HG02885 (cell line): ENCODE measurements around the gene HMGCS2.
A peak's percentile ranks its signal among the peaks of the same experiment; 100 is the strongest.
"Not testable (repeated sequence)": the region's sequence is repeated elsewhere in the genome, so short reads cannot be mapped to it uniquely, and the experiment has no call there.

Experiments used
- ATAC-seq: cut with Tn5 transposase; IDR thresholded peaks from one replicate; pipeline ENCODE4 v1.9.1; 2021; ENCODE audit warnings: mild to moderate bottlenecking; ENCODE audit not compliant: unreplicated experiment, poor library complexity

The HMGCS2 gene

GRCh38 chr1:119732465-119733168 is 36.1 kb downstream of the HMGCS2 start:
- no peak for ATAC-seq

- ATAC-seq: no peak
These were observed 36.8 kb downstream of the HMGCS2 start for GRCh38 chr1:119731741-119732430.

GRCh38 chr1:119731060-119731459 is 37.6 kb downstream of the HMGCS2 start:
- ATAC-seq: no peak

GRCh38 chr1:119729044-119729443 is 39.7 kb downstream of the HMGCS2 start:
- no peak for ATAC-seq

- ATAC-seq: no peak
These were observed 40.7 kb downstream of the HMGCS2 start for GRCh38 chr1:119727991-119728390.

- ATAC-seq: no peak
These were observed 43.1 kb downstream of the HMGCS2 start for GRCh38 chr1:119725626-119726025.

GRCh38 chr1:119724611-119725218 is 44.0 kb downstream of the HMGCS2 start:
- no peak for ATAC-seq

- no peak for ATAC-seq
These were observed 46.8 kb downstream of the HMGCS2 start for GRCh38 chr1:119721896-119722295.

GRCh38 chr1:119720866-119721440 is 47.8 kb downstream of the HMGCS2 start:
- no peak for ATAC-seq

GRCh38 chr1:119718972-119719371 is 49.7 kb downstream of the HMGCS2 start:
- no peak for ATAC-seq

GRCh38 chr1:119718409-119718808 is 50.3 kb downstream of the HMGCS2 start:
- no peak for ATAC-seq

- no peak for ATAC-seq
These were observed 53.2 kb downstream of the HMGCS2 start for GRCh38 chr1:119715542-119715941.

GRCh38 chr1:119714583-119714982 is 54.1 kb downstream of the HMGCS2 start:
- no peak for ATAC-seq

GRCh38 chr1:119713749-119714456 is 54.8 kb downstream of the HMGCS2 start:
- no peak for ATAC-seq

- ATAC-seq: no peak
These were observed 55.5 kb downstream of the HMGCS2 start for GRCh38 chr1:119713039-119713748.

- ATAC-seq: peak; percentile 49
These were observed 56.2 kb downstream of the HMGCS2 start for GRCh38 chr1:119712342-119713038.

- peak; percentile 85 for ATAC-seq
These were observed 56.8 kb downstream of the HMGCS2 start, which contains the start of gene PHGDH for GRCh38 chr1:119711804-119712341. TSS of gene PHGDH (plus strand) at chr1:119711934. CDS start at chr1:119712023, 89 bp downstream.

- not testable (repeated sequence) for ATAC-seq
These were observed 57.3 kb downstream of the HMGCS2 start for GRCh38 chr1:119711356-119711803.

GRCh38 chr1:119706599-119706998 is 62.1 kb downstream of the HMGCS2 start:
- ATAC-seq: not testable (repeated sequence)
